Common myeloid progenitor, CD34-positive (primary cell): ENCODE data around the gene KRTAP12-3.
"Not testable (repeated sequence)": the region's sequence is repeated elsewhere in the genome, so short reads cannot be mapped to it uniquely, and the experiment has no call there.

Experiments used
- CTCF ChIA-PET: fragments of 350-600 bp; sonication (Branson Sonifier 250); formaldehyde crosslinking; loops from one replicate; lab custom pipeline; 2021; ENCODE audit warnings: antibody characterized with exemption; lab: Charles Lee
- POLR2A ChIA-PET: fragments of 350-600 bp; sonication (Branson Sonifier 250); formaldehyde crosslinking; loops from one replicate; lab custom pipeline; 2021; ENCODE audit warnings: antibody characterized with exemption; lab: Charles Lee
- DNase-seq, 3 donors: peaks; one replicate each; pipeline versions ENCODE4 v3.0.0 to v3.0.0-alpha.2; 2013
- H3K27ac ChIP-seq, 2 experiments: 1 replicate in 1 of 2; 2 replicates in 1 of 2; pipeline ENCODE4 v1.7.0; 2013; ENCODE audit warnings: inconsistent platforms in 2 of 2, low read length in 2 of 2, mild to moderate bottlenecking in 2 of 2, low read depth in 1 of 2, moderate library complexity in 1 of 2; ENCODE audit not compliant: severe bottlenecking in 2 of 2, insufficient read depth in 1 of 2, poor library complexity in 1 of 2
- H3K27me3 ChIP-seq, 5 experiments: replicated peaks in 2 of 5; 1 replicate in 3 of 5; 2 replicates in 2 of 5; pipeline versions ENCODE4 v1.6.1 to v1.7.0; 2013; ENCODE audit warnings: low read length in 4 of 5, mild to moderate bottlenecking in 2 of 5, moderate library complexity in 2 of 5, inconsistent platforms in 1 of 5; ENCODE audit not compliant: insufficient read depth in 5 of 5, control insufficient read depth in 4 of 5
- H3K36me3 ChIP-seq, 4 experiments: 1 replicate in 2 of 4; 2 replicates in 2 of 4; pipeline versions ENCODE4 v1.6.1 to v1.7.0; 2013; ENCODE audit warnings: low read length in 3 of 4, control low read depth in 1 of 4, mild to moderate bottlenecking in 1 of 4; ENCODE audit not compliant: control insufficient read depth in 4 of 4, insufficient read depth in 4 of 4
- H3K4me1 ChIP-seq, 4 experiments: 1 replicate in 3 of 4; 2 replicates in 1 of 4; pipeline versions ENCODE4 v1.6.1 to v1.7.1; 2013; ENCODE audit warnings: low read length in 3 of 4, mild to moderate bottlenecking in 3 of 4, control low read depth in 1 of 4, inconsistent platforms in 1 of 4, moderate library complexity in 1 of 4; ENCODE audit not compliant: control insufficient read depth in 4 of 4, insufficient read depth in 4 of 4; ENCODE audit errors: control extremely low read depth in 1 of 4
- H3K4me3 ChIP-seq, 7 experiments: 1 replicate in 4 of 7; 2 replicates in 3 of 7; pipeline versions ENCODE4 v1.5.1 to v1.7.0; 2013; ENCODE audit warnings: mild to moderate bottlenecking in 7 of 7, low read length in 6 of 7, moderate library complexity in 6 of 7, inconsistent platforms in 2 of 7, low read depth in 2 of 7, control low read depth in 1 of 7; ENCODE audit not compliant: insufficient read depth in 4 of 7, control insufficient read depth in 1 of 7; ENCODE audit errors: extremely low read depth in 1 of 7
- H3K9me3 ChIP-seq, 5 experiments: 1 replicate in 4 of 5; 2 replicates in 1 of 5; pipeline versions ENCODE4 v1.6.1 to v1.7.1; 2013; ENCODE audit warnings: low read length in 4 of 5, mild to moderate bottlenecking in 2 of 5, inconsistent platforms in 1 of 5, low read depth in 1 of 5, moderate library complexity in 1 of 5; ENCODE audit not compliant: control insufficient read depth in 4 of 5, insufficient read depth in 2 of 5; ENCODE audit errors: control extremely low read depth in 1 of 5
- WGBS: methylation state at CpG from one replicate; pipeline ENCODE4 v1.1.5; 2013; ENCODE audit not compliant: insufficient coverage; 5-methylcytosine and 5-hydroxymethylcytosine counted together

KRTAP12-3 gene

DNA sequence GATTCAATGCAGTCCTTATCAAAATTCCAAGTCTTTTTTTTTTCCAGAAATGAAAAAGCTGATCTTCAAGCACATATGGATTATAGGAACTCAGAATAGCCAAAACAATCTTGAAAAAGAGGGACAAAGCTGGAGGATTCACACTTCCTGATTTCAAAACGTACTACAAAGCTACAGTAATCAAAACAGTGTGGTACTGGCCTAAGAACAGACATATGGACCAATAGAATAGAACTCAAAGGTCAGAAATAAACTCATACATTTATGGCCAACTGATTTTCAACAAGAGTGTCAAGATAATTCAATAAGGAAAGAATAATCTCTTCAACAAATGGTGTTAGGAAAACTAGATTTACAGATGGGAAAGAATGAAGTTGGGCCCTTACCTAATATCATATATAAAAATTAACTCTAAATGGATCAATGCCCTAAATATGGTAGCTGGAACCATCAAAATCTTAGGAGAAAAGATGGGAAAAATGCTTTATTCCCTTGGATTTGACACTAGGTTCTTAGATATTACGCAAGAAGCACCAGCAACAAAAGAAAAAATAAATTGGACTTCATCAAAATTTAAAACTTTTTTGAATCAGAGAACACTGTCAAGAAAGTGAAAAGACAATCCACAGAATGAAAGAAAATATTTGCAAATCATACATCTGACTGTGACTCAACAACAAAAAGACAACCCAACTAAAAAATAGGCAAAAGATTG lies 35.2 kb downstream of the KRTAP12-3 start:
- H3K4me1 ChIP-seq, result no peaks in the 10 kb centered on the region
- DNase-seq, result no peak
- H3K4me3 ChIP-seq, result no peak overlapping the region
- ChIA-PET POLR2A (no interaction called here), CTCF (no interaction called here)
- no peaks in the 10 kb centered on the region for H3K36me3 ChIP-seq
- H3K9me3 ChIP-seq, result peaks cover 0 to 18% (median 8%) of the 10 kb centered on the region in 5 experiments
- peaks cover 2 to 49% (median 8%) of the 10 kb centered on the region in 5 experiments for H3K27me3 ChIP-seq
- no peak overlapping the region for H3K27ac ChIP-seq
- WGBS, result no CpG with 5 or more reads among the region's 2 CpGs

DNA sequence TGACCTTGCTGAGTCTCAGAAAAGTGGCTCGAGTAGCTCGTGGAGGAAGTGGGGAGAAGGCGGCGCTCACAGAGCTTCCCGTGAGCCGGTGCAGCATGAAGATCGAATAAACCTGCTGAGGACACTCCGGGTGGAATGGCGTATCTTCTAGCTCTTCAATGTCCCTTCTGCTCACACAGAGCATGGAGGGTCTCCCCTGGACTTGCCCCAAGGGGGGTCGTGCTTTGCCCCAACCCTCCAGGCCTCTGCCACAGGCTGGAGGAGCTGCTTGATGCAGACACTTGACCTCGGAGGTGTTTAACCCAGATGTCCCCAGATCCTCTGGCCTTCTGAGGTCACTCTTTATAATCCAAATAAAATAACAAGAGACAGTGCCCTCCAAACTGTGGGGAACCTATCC lies 37.0 kb downstream of the KRTAP12-3 start:
- DNase-seq, result no peak
- peaks cover 0 to 18% (median 8%) of the 10 kb centered on the region in 5 experiments for H3K9me3 ChIP-seq
- 67% methylated on average over 11 of the region's 11 CpGs for WGBS
- peaks cover 4 to 66% (median 15%) of the 10 kb centered on the region in 5 experiments for H3K27me3 ChIP-seq
- ChIA-PET CTCF (no interaction called here), POLR2A (no interaction called here)
- H3K36me3 ChIP-seq, result no peaks in the 10 kb centered on the region
- H3K27ac ChIP-seq, result no peak overlapping the region
- no peak overlapping the region for H3K4me3 ChIP-seq
- no peaks in the 10 kb centered on the region for H3K4me1 ChIP-seq

DNA sequence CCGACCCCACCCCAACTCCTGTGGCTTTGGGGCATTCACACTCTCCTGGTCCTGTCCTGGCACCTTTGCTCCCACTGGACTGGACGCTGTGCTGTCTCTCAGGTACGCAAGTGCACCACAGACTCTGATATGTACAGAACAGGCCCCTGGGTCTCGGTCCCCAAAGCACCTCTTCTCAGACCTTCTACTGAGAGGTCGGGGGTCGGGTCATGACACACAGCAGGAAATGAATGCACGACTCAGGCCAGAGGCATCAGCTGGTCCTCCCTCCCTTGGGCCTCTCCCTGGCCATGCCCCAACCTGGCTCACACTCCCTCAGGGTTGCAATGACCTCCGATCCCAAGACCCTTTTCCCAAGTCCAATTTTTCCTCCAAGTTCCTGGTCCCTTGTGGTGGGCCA lies 37.5 kb downstream of the KRTAP12-3 start:
- Histone ChIP-seq H3K4me1 (no peaks in the 10 kb centered on the region), H3K36me3 (no peaks in the 10 kb centered on the region), H3K27me3 (peaks cover 5 to 68% (median 16%) of the 10 kb centered on the region in 5 experiments), H3K4me3 (no peak overlapping the region), H3K9me3 (peaks cover 0 to 18% (median 8%) of the 10 kb centered on the region in 5 experiments), H3K27ac (no peak overlapping the region)
- ChIA-PET POLR2A (no interaction called here), CTCF (no interaction called here)
- WGBS, result 86% methylated on average over 6 of the region's 8 CpGs
- DNase-seq, result no peak

DNA sequence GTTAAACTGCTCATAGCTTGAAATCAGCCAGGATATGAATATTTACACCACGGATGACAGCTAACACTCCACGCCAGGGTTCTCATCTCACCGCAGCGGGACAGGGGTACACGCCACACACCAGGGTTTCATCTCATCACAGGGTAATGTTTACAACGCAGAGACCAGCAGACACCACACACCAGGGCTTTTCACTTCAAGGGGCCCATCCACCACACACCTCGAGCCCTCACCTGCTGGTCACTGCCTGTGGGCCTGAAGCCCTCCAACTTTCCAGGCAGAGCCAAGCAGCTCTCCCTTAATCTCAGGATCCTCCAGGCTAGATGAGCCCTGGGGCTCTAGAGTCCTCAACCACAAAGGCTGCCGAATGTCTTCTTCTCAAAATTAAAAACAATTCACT lies 37.9 kb downstream of the KRTAP12-3 start:
- Histone ChIP-seq H3K9me3 (peaks cover 0 to 18% (median 8%) of the 10 kb centered on the region in 5 experiments), H3K27ac (no peak overlapping the region), H3K4me1 (no peaks in the 10 kb centered on the region), H3K36me3 (no peaks in the 10 kb centered on the region), H3K4me3 (no peak overlapping the region), H3K27me3 (peaks cover 4 to 68% (median 19%) of the 10 kb centered on the region in 5 experiments)
- no peak for DNase-seq
- POLR2A ChIA-PET, result no interaction called here
- CTCF ChIA-PET, result no interaction called here
- WGBS, result 95% methylated on average over 7 of the region's 8 CpGs

GRCh38 chr21:44696572-44696971 lies 38.8 kb downstream of the KRTAP12-3 start:
- H3K9me3 ChIP-seq, result peaks cover 0 to 18% (median 8%) of the 10 kb centered on the region in 5 experiments
- no peak overlapping the region for H3K27ac ChIP-seq
- no peak for DNase-seq
- ChIA-PET POLR2A (no interaction called here), CTCF (no interaction called here)
- H3K4me3 ChIP-seq, result no peak overlapping the region
- peaks cover 5 to 73% (median 22%) of the 10 kb centered on the region in 5 experiments for H3K27me3 ChIP-seq
- 87% methylated on average over 8 of the region's 10 CpGs for WGBS
- no peaks in the 10 kb centered on the region for H3K4me1 ChIP-seq
- H3K36me3 ChIP-seq, result no peaks in the 10 kb centered on the region

GRCh38 chr21:44697172-44697810 lies 39.6 kb downstream of the KRTAP12-3 start, which contains the start of gene KRTAP10-12:
KRTAP10-12 (plus strand) TSS chr21:44697172; CDS start chr21:44697202, 30 bp downstream.
- DNase-seq, H3K4me1 ChIP-seq, POLR2A ChIA-PET, H3K36me3 ChIP-seq, H3K4me3 ChIP-seq, H3K27ac ChIP-seq, CTCF ChIA-PET: not testable (repeated sequence)
- peaks cover 0 to 15% (median 8%) of the 10 kb centered on the region in 5 experiments for H3K9me3 ChIP-seq
- peaks cover 5 to 80% (median 24%) of the 10 kb centered on the region in 5 experiments for H3K27me3 ChIP-seq
- WGBS, result 60% methylated on average over 5 of the region's 21 CpGs
